SU-DHL-6 (cell line): Measurements from ENCODE around the gene HSD17B12.

Experiments
- EZH2phosphoT487 ChIP-seq: fragments of 200-600 bp; sonication (generic), shearing (Covaris generic); conservative IDR thresholded peaks from 2 replicates; pipeline ENCODE4 v1.6.1; 2018; ENCODE audit warnings: mild to moderate bottlenecking, antibody characterized with exemption, low read length, moderate library complexity, mixed read lengths
- TF ChIP-seq, protein P1 (sequence below): fragments of 200-600 bp; sonication (generic); IDR thresholded peaks from one replicate; pipeline ENCODE4 v1.5.1; 2017; ENCODE audit warnings: antibody characterized with exemption, mild to moderate bottlenecking, low read length, moderate library complexity; ENCODE audit not compliant: insufficient read depth, poor library complexity, severe bottlenecking

- TF ChIP-seq, protein P1, sequence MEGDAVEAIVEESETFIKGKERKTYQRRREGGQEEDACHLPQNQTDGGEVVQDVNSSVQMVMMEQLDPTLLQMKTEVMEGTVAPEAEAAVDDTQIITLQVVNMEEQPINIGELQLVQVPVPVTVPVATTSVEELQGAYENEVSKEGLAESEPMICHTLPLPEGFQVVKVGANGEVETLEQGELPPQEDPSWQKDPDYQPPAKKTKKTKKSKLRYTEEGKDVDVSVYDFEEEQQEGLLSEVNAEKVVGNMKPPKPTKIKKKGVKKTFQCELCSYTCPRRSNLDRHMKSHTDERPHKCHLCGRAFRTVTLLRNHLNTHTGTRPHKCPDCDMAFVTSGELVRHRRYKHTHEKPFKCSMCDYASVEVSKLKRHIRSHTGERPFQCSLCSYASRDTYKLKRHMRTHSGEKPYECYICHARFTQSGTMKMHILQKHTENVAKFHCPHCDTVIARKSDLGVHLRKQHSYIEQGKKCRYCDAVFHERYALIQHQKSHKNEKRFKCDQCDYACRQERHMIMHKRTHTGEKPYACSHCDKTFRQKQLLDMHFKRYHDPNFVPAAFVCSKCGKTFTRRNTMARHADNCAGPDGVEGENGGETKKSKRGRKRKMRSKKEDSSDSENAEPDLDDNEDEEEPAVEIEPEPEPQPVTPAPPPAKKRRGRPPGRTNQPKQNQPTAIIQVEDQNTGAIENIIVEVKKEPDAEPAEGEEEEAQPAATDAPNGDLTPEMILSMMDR, result no peak
- TF ChIP-seq EZH2phosphoT487, result no peak
Measured at GRCh38 chr11:43664295-43664694, 16.2 kb upstream of the HSD17B12 start.
